ENCODE data around the gene MDM1.

DNA sequence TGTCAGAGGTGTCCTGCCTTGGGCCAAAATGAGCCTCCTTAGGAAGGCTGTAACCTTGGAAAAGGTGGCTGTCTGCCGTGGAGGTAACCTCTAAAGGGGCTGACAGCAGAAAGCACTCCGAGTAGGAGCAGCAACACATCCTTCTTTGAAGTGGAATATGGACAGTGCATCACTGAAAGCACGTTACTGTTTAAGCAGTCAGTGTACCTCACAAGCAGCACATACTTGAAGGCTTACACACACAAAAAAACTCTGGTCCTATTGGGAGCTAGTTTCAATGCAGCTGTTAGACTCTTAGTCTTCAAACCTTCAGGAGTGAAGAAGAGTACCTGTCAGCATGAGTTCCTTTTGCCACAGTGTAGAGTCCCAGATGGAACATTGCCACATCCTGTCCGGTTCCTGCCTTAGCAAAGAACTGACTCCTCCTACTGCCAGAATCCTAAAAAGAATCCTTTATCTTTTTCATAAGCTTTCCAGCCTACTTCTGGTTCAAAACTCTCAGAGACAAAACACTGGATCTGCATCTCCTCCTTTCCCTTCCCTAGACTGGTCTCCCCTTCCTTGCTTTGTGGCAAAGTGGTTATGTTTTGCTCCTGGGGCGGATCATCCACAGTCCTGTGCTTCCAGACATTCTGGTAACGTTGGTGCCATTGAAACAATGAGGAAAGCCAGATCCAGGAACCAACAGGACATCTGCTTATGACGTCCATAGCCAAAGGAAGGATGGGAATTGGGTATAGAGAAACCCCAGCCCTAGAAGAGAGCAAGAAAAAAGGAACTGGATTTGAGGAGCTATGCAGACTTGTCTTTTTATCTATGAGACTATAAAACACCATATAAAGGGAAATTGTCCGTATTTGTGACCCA, 8.5 kb upstream of the MDM1 start:
- TF ChIP-seq ZNF184 (tag by site-specific recombination; IDR thresholded peaks at IDR 0.05) (no peak), ZXDB (tag by site-specific recombination; IDR thresholded peaks at IDR 0.05) (no peak), ZNF530 (tag by site-specific recombination; IDR thresholded peaks at IDR 0.05; ENCODE audit: low read depth) (no peak), ZNF223 (tag by site-specific recombination; IDR thresholded peaks at IDR 0.05) (no peak)
- TF ChIP-seq, protein P1, sequence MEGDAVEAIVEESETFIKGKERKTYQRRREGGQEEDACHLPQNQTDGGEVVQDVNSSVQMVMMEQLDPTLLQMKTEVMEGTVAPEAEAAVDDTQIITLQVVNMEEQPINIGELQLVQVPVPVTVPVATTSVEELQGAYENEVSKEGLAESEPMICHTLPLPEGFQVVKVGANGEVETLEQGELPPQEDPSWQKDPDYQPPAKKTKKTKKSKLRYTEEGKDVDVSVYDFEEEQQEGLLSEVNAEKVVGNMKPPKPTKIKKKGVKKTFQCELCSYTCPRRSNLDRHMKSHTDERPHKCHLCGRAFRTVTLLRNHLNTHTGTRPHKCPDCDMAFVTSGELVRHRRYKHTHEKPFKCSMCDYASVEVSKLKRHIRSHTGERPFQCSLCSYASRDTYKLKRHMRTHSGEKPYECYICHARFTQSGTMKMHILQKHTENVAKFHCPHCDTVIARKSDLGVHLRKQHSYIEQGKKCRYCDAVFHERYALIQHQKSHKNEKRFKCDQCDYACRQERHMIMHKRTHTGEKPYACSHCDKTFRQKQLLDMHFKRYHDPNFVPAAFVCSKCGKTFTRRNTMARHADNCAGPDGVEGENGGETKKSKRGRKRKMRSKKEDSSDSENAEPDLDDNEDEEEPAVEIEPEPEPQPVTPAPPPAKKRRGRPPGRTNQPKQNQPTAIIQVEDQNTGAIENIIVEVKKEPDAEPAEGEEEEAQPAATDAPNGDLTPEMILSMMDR (tag by site-specific recombination; IDR thresholded peaks at IDR 0.05): no peak
- TF ChIP-seq, protein P2, sequence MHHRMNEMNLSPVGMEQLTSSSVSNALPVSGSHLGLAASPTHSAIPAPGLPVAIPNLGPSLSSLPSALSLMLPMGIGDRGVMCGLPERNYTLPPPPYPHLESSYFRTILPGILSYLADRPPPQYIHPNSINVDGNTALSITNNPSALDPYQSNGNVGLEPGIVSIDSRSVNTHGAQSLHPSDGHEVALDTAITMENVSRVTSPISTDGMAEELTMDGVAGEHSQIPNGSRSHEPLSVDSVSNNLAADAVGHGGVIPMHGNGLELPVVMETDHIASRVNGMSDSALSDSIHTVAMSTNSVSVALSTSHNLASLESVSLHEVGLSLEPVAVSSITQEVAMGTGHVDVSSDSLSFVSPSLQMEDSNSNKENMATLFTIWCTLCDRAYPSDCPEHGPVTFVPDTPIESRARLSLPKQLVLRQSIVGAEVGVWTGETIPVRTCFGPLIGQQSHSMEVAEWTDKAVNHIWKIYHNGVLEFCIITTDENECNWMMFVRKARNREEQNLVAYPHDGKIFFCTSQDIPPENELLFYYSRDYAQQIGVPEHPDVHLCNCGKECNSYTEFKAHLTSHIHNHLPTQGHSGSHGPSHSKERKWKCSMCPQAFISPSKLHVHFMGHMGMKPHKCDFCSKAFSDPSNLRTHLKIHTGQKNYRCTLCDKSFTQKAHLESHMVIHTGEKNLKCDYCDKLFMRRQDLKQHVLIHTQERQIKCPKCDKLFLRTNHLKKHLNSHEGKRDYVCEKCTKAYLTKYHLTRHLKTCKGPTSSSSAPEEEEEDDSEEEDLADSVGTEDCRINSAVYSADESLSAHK (tag by site-specific recombination; IDR thresholded peaks at IDR 0.05): no peak

All from HEK293 (cell line).